ENCODE results near the gene DNAH11.

DNA sequence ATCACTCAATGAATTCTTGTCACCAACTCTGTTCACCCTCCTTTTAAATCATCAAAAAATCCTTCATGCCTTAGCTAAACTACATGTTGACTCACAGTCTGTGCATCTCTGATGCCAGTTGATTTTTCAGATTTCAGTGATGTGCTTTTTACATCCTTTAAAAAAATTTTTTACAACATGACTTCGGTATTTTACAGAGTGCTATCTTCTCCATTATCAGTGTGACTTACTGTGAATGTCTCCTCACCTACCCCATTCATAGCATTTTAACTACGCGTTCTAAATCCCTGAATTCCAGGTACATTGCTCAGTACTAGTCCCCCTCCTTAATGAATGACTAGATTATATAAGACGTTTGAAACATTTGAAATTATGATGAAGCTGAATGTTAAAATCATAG, 98.7 kb downstream of the DNAH11 start:
- TF ChIP-seq, protein P1, sequence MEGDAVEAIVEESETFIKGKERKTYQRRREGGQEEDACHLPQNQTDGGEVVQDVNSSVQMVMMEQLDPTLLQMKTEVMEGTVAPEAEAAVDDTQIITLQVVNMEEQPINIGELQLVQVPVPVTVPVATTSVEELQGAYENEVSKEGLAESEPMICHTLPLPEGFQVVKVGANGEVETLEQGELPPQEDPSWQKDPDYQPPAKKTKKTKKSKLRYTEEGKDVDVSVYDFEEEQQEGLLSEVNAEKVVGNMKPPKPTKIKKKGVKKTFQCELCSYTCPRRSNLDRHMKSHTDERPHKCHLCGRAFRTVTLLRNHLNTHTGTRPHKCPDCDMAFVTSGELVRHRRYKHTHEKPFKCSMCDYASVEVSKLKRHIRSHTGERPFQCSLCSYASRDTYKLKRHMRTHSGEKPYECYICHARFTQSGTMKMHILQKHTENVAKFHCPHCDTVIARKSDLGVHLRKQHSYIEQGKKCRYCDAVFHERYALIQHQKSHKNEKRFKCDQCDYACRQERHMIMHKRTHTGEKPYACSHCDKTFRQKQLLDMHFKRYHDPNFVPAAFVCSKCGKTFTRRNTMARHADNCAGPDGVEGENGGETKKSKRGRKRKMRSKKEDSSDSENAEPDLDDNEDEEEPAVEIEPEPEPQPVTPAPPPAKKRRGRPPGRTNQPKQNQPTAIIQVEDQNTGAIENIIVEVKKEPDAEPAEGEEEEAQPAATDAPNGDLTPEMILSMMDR (conservative IDR thresholded peaks at IDR 0.05): no peak
- TF ChIP-seq ZFX (IDR thresholded peaks at IDR 0.05): no peak

All from C4-2B (cell line).